ENCODE data around the gene PLCG1. TPM values are rescaled to one million over a fixed set of nuclear protein-coding genes. Genes with fewer than 3 reads are reported as not detected.
A peak's percentile ranks its signal among the peaks of the same experiment; 100 is the strongest.

The PLCG1 gene
- total RNA-seq = 100 to 1,000 TPM in 1 of 4 donors, 10 to 100 TPM in 3; 54.0 to 188 (median 91.5) TPM

GRCh38 chr20:41136680-41137613 is at the start of gene PLCG1:
Gene PLCG1, plus strand, starts transcription at chr20:41137543. Its CDS starts 99 bp downstream, at chr20:41137642.
- peak within 1 kb of the TSS; percentile 98 for H3K27ac ChIP-seq
- TF ChIP-seq POLR2A (IDR thresholded peaks at IDR 0.05) = peak in 1 of 2 donors; percentile 61
- peak in 2 of 3 donors; percentile 77 for TF ChIP-seq POLR2AphosphoS5 (IDR thresholded peaks at IDR 0.05)
- no peak for TF ChIP-seq CTCF (IDR thresholded peaks at IDR 0.05)
- no peaks in the 10 kb centered on the region for H3K36me3 ChIP-seq
- WGBS = 3% methylated on average over 5 of the region's 121 CpGs
- H3K4me3 ChIP-seq = peak within 1 kb of the TSS; percentile 93
- H3K4me1 ChIP-seq = peaks cover 82% of the 10 kb centered on the region
- peak; percentile 93 to 94 for DNase-seq (ENCODE audit: low spot score in 2 of 2)
- no peaks in the 10 kb centered on the region for H3K27me3 ChIP-seq
- no peaks in the 10 kb centered on the region for H3K9me3 ChIP-seq

- no peak for DNase-seq (ENCODE audit: low spot score in 2 of 2)
- TF ChIP-seq POLR2A (IDR thresholded peaks at IDR 0.05) (no peak), POLR2AphosphoS5 (IDR thresholded peaks at IDR 0.05) (no peak), EP300 (IDR thresholded peaks at IDR 0.05) (no peak), CTCF (IDR thresholded peaks at IDR 0.05) (no peak)
- no peak overlapping the region for H3K27ac ChIP-seq
- H3K9me3 ChIP-seq = no peaks in the 10 kb centered on the region
- H3K27me3 ChIP-seq = no peaks in the 10 kb centered on the region
- H3K4me1 ChIP-seq = peaks cover 11% of the 10 kb centered on the region
- peaks cover 49% of the 10 kb centered on the region for H3K36me3 ChIP-seq
- WGBS = 94% methylated on average over 3 of the region's 3 CpGs
- no peak overlapping the region for H3K4me3 ChIP-seq
Measured at GRCh38 chr20:41087777-41088176, 49.6 kb upstream of the PLCG1 start.

GRCh38 chr20:41089555-41089954 is 47.8 kb upstream of the PLCG1 start:
- peaks cover 49% of the 10 kb centered on the region for H3K36me3 ChIP-seq
- 94% methylated on average over 3 of the region's 3 CpGs for WGBS

GRCh38 chr20:41091927-41092326 is 45.4 kb upstream of the PLCG1 start:
- WGBS = 83% methylated on average over 4 of the region's 4 CpGs
- Histone ChIP-seq H3K27me3 (no peaks in the 10 kb centered on the region), H3K4me3 (no peak overlapping the region), H3K27ac (no peak overlapping the region), H3K36me3 (peaks cover 55% of the 10 kb centered on the region), H3K4me1 (peaks cover 5% of the 10 kb centered on the region), H3K9me3 (no peaks in the 10 kb centered on the region)
- no peak for TF ChIP-seq EP300 (IDR thresholded peaks at IDR 0.05)
- TF ChIP-seq POLR2AphosphoS5 (IDR thresholded peaks at IDR 0.05) = no peak
- no peak for TF ChIP-seq POLR2A (IDR thresholded peaks at IDR 0.05)
- TF ChIP-seq CTCF (IDR thresholded peaks at IDR 0.05) = no peak
- no peak for DNase-seq (ENCODE audit: low spot score in 2 of 2)

More at GRCh38 chr20:41089555-41089954, 47.8 kb upstream of the PLCG1 start:
- no peaks in the 10 kb centered on the region for H3K27me3 ChIP-seq
- H3K9me3 ChIP-seq = no peaks in the 10 kb centered on the region
- peaks cover 11% of the 10 kb centered on the region for H3K4me1 ChIP-seq
- TF ChIP-seq EP300 (IDR thresholded peaks at IDR 0.05) (no peak), CTCF (IDR thresholded peaks at IDR 0.05) (no peak), POLR2A (IDR thresholded peaks at IDR 0.05) (no peak), POLR2AphosphoS5 (IDR thresholded peaks at IDR 0.05) (no peak)
- DNase-seq (ENCODE audit: low spot score in 2 of 2) = no peak
- H3K4me3 ChIP-seq = no peak overlapping the region
- H3K27ac ChIP-seq = no peak overlapping the region

- Histone ChIP-seq H3K27me3 (no peaks in the 10 kb centered on the region), H3K4me3 (no peak overlapping the region), H3K36me3 (peaks cover 67% of the 10 kb centered on the region), H3K27ac (no peak overlapping the region), H3K9me3 (no peaks in the 10 kb centered on the region), H3K4me1 (no peaks in the 10 kb centered on the region)
- TF ChIP-seq EP300 (IDR thresholded peaks at IDR 0.05) = no peak
- TF ChIP-seq POLR2AphosphoS5 (IDR thresholded peaks at IDR 0.05) = no peak
- no peak for TF ChIP-seq CTCF (IDR thresholded peaks at IDR 0.05)
- no peak for TF ChIP-seq POLR2A (IDR thresholded peaks at IDR 0.05)
- 88% methylated on average over 2 of the region's 2 CpGs for WGBS
- DNase-seq (ENCODE audit: low spot score in 2 of 2) = no peak
Measured at GRCh38 chr20:41094353-41095055, 42.8 kb upstream of the PLCG1 start.

All from suprapubic skin (tissue), 4 donors.